Raji (cell line): ENCODE measurements around the gene NBAS.

Source experiments
- POLR2A ChIP-seq: IDR thresholded peaks from 2 replicates; pipeline ENCODE4 v1.6.1; 2011; ENCODE audit warnings: low read depth, low read length, control low read depth; ENCODE audit not compliant: insufficient read depth

Gene NBAS

DNA sequence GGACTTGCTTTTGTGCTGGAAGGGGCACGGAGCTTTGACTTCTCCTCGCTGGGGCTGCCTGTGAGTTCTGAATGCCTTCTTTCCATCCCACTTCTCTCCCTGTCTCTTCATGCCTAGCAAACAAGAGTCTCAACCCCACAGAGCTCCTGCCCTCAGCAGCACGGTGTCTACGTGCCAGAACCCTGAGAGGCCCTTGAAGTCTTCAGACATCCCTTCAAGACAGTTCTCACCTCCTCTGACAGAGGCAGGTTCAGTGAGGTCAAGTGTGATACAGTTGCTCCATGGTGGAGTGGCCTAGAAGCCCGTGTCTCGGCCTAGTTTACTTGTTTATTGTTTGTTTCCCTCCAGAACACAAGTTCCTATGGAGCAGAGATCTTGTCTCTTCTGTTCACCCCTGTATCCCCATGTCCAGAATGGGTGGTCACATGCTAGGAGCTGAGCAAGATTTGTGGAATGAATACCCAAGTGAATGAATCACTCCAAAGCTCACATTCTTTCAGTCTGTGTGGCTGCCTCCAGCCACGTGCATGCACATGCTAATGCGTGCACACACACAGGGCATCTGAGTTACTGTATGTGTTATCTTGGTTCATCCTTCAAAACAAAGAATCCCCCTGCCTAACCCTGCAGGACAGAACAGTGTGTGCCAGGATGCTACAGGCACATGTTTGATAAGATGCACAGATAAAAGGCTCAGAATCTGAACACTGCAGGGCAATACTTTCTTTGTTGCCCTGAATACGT lies 391.6 kb downstream of the NBAS start:
- no peak for TF ChIP-seq POLR2A

DNA sequence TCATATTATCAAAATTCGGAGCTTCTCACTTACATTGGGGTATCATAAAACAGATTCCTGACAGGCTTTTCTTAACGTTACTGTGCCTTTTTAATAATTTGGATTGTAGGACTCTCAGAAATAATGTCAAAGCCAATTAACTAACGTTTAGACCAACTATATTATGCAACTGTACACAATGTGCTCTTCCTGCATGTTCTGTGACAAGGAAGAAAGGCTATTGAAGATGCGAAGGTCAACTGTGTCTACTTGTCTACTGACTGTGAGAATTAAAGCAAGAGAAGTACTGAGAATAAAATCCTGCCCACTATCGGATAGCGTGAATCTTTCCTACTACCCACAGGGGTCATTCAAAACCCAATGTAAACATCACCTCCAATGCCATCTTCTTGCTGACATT lies 393.0 kb downstream of the NBAS start:
- TF ChIP-seq POLR2A, result no peak

DNA sequence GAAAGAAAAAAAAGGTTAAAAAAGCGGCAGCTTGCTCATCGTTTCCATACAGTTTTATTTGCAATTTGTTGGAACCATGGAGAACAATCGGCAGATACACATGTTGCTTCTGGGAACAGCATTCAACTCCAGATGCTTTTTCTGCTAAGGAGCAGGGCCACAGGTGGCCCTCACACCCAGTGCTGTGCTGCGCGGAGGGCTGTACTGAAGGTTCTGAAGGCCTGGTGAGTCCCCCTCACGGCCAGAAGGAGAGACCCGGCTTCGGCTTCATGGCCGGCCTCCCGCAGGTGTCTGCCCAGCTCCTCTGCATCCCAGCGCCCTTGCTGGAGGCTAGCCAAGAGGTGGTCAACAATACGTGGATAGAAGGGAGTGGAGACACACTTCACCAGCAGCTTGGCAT lies 394.3 kb downstream of the NBAS start:
- TF ChIP-seq POLR2A, result no peak

DNA sequence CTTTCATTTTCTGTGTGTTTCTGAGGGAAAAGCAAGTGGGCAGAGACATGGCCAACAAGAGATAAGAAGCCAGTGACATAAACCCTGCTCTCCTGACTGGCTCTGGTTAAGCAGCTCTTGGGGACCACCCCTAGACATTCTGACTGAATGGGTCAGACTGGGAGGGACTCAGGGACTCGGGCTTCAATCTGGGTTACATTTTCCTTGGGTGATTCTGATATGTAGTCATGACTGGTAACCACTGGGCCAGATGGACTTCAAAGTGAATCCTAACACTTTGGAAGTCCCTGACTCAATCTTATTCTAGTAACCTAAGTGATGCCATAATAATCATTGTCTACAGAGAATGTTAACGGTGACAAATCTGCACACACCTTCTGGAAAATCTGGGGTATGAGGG lies 397.8 kb downstream of the NBAS start:
- TF ChIP-seq POLR2A, result no peak

DNA sequence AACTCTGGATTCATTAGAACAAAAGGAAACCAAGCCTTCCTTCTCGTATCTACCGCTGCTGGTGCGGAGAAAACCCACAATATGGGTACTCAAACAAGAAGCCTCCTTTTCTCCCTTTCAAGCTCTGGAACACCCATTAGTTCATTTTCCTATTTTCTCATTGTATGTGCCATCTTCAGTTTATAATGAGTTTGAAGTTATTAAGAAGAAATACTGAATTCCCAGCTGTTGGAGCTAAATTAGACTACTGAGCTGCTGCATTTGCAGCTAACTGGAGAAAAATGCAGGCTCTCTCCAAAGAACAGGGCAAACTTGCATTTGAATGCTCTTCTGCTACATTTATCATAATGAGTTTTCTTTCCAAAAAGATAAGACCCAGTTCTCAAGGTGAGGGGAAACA lies 398.5 kb downstream of the NBAS start:
- no peak for TF ChIP-seq POLR2A

DNA sequence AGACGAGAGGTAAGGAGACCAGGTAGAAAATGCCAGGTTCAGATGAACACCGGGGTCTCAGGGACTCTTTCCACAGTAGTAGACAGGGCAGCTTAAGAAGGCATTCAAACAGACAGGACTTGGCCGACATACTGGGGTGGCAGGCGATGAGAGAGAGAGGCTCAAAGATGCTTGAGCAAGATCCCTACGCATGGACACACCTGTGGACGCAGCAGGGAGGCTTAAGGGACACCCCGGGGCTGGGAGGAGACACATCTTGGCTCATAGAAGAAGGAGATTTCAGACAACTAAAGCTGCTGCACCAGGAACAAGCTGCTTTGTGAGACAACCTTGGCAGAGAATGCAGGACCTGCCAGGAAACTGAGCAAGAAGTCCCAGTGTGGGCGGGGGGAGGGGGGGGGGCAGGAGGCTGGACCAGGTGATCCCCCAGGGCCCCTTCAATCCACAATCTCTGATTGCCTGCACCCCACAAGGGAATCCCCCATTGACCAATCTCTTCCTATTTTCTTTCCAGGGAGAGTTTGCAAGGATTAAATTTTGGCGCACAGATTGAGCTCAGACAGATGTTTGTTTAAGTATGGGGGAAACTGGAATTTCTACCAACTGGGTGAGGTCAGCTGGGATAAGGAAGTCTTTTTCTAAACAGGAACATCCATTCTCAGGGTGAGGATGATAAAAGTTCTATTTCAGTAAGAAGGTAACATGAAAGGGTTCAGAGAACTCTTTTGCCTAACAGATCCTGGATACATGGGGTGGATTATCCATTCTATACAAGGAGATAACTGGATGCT lies 400.7 kb downstream of the NBAS start:
- no peak for TF ChIP-seq POLR2A

DNA sequence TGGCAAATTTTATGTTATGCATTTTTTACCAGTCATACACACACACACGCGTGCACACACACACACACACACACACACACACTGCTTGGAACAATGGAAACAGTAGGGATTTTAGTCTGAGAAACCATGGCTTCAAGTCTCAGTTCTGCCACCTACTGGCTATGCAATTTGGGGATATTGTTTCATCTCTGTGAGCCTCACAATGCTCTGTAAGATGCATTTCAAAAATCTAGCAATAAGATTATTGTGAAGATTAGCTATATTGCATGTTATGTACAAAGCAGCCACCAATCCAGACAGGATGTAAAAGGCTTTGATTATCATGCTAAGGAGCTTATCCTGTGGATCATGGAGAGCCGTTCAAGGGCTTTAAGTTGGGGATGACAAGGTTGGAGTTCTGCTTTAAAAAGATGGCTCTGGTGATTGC lies 401.4 kb downstream of the NBAS start:
- no peak for TF ChIP-seq POLR2A

DNA sequence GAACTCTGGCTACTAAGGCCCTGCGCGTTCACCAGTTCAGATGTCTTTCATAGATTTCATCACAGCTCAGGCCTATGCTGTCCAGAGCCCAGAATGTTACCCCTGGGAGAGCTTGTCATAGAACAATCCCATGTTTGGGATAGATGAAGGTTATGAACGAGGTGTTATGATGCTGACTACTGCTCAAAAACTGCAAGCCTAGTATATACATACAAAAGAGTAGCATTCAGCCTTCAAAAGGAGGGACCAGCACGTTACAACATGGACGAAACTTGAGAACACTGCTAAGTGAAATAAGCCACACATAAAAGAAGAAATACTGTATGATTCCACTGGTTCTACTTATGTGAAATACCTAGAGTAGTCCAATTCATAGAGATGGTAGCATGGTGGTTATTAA lies 401.9 kb downstream of the NBAS start:
- TF ChIP-seq POLR2A, result no peak

DNA sequence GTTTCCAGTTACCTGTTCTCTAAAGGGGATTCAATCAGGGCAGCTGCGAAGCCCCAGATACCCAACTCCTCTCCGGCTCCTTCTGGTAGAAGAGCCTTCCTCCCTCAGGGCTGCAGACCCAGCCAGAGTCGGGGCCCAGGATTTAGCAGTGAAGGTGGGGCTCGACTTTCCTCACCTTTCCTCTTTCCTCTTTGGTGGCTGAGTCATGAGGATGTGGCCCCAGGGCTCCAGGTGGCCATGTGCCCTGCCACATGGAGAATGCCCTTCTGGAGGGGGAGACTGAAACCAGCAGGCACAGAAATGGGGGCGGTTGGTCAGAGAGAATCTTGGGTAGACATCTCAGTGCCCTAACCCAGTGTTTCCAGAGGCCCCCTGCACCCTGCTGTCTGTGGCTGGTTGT lies 402.6 kb downstream of the NBAS start:
- no peak for TF ChIP-seq POLR2A

DNA sequence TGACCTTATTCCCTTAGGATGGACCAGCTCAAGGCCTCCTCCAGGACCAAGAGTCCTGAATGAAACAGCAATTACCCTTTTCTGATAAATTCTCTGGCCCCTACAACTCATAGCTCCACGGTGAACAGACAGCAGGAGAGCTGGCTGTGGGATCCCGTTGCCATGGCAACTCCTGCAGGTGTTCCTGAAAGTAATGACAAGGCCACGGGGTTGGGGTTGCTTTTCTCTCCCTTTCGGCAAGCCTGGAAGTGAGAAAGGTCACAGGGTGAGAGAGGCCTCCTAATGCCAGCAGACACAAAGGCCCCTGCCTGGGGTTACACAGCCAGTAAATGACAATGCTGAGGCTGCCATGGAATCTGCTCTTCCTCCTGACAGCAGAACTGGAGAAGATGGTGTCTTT lies 403.0 kb downstream of the NBAS start:
- TF ChIP-seq POLR2A, result no peak

DNA sequence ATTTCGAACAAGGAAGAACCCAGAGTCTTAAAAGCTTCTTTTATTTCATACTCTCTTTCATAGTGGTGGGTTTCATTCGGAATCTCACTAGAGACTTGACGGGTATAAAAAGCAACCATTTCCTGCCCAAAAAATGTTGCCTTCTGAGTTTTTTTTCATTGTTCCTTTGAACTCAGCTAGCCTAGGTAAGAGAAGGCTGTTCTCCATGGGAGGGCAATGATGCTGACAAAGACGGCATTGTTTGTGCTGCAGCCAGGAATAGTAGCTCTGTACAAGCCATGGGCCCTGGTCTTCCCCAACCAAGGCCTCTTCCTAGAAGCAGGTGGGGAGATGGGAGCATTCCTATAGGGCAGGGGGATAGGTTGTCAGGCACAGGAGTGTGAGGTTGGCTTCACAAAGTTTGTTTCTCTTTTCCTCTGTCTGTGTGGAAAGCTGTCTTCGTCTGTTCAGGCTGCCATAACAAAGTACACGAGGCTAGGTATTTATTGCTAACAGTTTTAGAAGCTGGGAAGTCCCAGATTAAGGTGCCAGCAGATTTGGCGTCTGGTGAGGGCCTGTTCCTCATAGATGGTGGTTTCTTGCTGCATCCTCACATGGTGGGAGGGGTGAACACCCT lies 405.1 kb downstream of the NBAS start:
- TF ChIP-seq POLR2A, result no peak

DNA sequence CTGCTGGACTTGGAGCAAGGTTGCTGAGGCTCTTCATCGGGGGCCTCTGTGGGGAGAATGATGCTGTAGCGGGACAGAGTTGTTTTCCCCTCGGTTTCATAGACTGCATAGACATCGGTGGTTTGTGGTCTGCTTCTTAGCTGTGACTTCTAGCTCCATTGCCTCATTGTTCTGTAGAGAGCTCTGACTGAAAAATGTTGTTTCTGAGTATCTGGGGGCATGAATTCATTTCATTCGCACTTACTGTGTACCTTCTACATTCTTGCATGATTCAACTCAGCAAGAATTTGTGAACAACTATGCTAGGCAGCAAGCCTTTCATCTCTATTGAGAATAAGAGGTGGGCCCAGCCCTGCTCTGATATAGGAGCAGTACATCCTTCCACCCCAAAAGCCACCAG lies 406.8 kb downstream of the NBAS start:
- TF ChIP-seq POLR2A, result no peak

DNA sequence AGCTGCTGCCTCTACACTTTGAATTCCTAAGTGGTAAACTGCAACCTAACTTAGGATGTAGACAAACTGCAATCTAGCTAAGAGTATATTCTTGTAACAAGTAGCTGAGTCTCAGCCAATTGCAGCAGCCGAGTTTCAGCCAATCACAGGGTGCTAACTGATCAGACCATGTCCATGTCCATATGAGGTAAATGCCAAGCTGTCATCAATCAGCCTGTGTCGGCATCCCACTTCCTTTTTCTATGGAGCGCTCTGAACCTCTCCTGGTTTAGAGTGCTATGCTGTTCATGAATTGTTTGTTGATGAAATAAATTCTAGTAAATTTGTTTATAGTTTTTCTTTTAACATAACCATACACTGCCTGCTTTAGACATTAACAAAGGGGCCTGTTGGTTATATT lies 408.8 kb downstream of the NBAS start:
- no peak for TF ChIP-seq POLR2A

DNA sequence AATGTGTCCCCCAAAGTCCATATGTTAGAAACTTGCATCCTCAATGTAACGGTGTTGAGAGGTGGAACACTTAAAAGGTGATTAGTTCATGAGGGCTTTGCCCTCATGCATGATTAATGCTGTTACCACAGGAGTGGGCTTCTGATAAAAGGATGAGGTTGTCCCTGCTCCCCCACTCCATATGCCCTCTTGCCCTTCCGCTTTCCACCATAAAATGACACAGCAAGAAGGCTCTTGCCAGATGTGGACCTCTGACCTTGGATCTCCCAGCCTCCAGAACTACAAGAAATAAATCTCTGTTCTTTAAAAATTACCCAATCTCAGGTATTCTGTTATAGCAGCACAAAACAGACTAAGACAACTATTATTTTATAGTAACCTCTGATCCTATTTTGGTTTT lies 412.1 kb downstream of the NBAS start:
- TF ChIP-seq POLR2A, result no peak

DNA sequence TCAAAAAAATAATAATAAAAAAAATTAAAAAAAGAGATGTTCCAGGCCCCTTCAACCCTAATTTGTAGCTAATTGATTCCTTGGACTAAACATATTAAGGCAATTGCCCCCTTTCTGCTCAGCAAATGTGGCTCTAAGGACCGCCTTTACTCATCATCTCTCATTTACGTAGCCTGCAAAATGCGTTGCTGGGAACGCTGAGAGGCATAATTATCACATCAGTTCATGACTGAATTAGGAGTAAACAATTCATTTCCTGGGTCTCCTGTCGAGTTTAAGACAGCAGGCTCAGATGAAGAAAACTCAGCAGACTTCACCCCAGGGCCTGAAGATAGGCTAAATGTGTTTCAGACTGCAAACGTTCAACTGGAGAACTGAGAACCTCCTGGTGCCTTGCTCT lies 413.5 kb downstream of the NBAS start:
- TF ChIP-seq POLR2A, result no peak

DNA sequence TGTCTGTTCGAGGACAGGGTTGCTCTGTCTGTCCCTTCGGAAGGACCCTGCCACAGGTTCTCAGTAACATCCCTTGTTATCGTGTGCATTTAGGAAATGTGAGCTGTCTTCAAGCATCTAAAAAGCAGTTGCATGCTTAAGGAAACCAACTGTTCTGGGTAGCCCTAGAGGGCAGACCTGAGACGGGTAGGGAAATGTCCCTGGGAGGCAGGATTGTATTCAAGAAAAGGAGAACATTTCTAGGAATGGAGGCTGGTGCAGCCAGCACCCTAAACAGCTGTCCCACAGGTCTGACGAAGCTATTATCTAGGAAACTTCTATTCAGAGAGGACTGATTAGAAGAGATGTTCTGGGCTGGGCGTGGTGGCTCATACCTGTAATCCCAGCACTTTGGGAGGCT lies 414.2 kb downstream of the NBAS start:
- no peak for TF ChIP-seq POLR2A
